ENCODE data around the gene UGT1A1.

The UGT1A1 gene

DNA sequence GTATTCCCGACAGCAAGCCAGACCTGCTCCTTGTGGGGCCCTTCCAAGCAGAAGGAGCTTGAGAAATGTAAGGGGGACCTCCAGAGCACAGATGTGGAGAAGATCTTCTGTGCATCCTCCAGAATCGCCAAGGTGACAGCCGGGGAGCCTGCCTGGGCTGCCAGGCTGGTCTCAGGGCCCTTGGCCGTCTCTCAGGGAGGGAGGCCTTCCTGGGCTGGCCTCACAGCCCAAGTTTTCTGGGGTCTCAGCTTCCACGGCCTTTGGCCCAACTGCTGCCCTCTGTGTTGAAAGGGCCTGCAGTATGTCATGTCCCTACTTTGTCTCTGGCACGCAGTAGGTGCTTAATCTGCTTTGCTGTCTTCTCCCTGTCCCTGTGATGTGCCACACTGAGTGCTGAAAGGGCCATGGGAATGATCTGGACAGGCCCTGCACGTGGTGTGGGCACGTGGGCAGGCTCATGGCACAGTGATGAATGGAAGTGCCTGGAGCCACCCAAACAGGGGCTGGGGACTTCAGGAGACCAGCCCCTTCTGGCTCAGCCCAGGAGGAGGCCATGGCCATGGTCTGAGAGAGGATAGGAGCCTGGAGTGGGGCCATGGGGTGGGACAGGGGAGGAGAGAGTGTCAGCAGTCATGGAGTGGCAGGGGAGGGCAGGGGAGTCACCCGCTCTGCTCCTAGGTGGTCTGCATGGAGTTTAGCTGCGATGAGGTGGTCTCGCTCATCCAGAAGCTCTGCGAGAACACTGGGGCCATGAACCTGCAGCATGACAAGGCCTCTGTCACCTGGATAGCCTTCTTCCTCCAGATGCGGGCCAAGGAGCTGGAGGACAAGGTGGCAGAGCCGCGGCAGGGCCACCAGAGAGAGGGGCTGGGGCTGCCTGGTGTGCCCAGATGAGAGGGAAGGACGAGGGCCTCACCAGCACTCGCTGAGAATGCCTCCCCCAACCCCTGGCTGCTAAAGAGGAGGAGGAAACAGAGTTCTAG lies 58.9 kb downstream of the UGT1A1 start:
- no peak for DNase-seq

DNA sequence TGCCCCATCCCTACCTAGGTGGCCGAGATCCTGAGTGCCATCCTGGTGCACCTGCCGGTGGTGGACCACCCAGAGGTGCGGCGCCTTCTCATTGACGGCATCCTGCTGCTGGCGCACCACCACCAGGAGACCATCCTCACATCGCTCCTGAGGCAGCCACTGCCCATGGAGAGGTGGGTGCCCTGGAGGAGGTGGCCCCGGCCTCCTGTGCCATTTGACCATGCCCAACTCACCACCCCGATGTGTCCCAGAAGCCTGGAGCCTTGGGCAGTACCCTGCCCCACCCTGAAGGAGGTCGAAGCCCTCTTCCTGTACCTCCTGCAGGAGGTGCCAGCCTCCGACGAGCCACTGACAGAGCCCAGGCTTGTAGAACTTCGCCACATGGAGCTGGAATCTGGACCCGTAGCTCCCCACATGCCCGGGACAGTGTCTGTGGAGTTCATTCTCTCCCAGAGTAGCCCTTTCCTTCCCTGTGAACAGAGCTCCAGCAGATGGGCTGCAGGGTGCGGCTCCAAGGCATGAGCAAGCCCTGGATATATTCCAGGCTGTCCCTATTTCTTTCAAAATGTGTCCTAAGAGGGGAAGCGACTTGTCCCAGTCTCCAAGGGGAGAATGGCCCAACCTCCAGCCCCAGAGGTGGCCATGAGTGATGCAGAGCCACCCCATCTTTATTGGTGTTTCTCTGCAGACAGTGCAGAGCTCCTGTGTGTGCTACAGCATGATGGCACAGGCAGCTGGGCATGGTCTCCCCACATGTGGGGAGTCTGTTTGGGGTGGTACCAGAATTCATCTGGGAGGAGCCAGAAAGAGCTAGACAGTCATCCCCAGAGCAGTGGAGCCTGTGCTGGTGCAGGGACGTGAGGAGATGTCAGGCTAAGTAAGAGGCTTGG lies 60.1 kb downstream of the UGT1A1 start:
- DNase-seq: no peak

DNA sequence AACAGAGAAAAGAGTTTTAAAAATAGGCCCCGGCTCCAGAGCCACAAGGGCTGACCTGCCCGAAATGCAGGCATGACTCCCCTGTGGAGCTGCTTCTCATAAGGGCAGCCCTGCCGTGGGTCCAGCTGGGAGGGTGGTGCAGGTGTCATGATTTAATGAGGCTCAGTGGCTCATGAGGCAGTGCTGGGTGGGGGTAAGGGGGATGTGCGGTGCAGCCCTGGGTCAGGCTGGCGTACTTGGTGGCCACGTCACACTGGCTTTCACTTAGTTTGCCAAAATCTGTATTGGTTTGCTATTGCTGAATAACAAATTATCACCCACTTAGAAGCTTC lies 60.7 kb downstream of the UGT1A1 start:
- DNase-seq: no peak

DNA sequence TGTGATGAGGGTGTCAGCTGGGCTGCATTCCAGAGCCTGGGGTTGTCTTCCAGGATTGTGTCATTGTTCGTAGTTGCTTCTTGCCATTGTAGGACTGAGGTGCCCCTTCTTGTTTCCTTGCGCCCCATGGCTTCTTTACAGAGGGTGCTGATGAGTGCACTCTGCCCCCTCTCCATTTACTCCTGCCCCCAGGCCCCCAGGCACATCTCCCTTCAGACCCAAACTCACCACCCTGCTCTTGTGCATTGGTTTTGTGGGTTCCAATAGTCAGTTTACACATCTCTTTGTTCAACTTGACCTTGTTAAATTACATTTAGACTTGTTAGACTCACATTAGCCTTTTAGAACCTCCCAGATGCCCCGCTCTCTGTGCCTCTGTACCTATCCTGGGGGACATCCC lies 61.1 kb downstream of the UGT1A1 start:
- DNase-seq: no peak

DNA sequence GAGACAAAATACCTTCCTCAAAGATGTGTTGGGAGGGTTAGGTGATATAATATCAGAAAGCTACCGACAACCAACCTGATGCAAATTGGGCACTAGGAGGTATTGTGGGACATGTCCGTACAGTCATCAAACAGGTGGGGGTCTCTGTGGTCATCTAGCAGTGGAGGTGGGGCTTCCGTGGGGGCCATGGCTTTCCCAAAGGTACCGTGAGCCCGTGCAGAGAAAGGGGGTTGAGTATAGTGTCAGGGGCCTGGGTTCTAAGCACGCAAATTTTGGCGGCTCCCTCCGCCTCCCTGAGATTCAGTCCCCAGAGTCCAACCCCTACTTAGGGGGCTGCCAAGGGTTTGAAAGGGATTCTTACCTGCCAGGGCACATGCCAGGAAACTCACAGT lies 61.6 kb downstream of the UGT1A1 start:
- DNase-seq: no peak

DNA sequence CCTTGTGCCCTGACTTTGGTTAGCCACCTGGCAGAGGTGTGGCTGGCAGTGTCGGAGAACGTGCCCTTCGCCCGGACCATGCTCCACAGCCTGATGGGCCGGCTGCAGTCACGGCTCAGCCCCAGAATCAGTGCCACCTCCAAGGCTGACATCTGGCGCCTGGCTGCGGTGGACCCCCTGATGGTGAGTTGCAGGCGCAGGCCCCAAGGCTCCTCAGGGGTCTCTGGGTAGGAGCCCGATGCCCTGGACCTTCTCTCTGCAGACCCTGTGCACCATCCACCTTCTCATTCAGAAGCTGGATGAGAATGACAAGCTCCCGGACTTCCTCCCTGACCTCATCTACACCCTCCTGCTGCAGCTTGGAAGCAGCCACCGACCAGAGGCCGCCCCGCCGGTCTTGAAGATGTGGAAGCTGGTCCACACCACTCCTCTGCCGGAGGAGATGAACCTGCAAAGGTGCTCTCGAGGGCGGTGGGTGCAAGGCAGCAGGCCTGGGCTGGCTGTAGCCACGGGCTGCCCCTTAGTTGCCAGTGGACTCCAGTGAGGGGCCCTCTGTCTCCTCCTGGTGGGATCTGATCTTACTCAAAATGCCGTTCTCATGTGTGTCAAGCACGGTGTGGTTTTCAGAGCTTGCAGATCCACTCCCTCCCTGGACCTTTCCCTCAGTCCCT lies 62.2 kb downstream of the UGT1A1 start:
- DNase-seq: no peak

All from suppressor macrophage treated with lipopolysaccharide for 4 hours (primary cell).